Measurements from ENCODE around the gene NIPSNAP3A.

Gene NIPSNAP3A

GRCh38 chr9:104787306-104788015 lies 40.0 kb downstream of the NIPSNAP3A start:
- no peak for TF ChIP-seq CTCF (IDR thresholded peaks at IDR 0.05; ENCODE audit: low read length, missing control alignments)
- H3K4me3 ChIP-seq (replicated peaks; ENCODE audit: low read depth, low read length) = no peak overlapping the region
- DNase-seq (ENCODE audit: low read depth) = no peak

- TF ChIP-seq CTCF (IDR thresholded peaks at IDR 0.05; ENCODE audit: low read length, missing control alignments) = no peak
- DNase-seq (ENCODE audit: low read depth) = no peak
- H3K4me3 ChIP-seq (replicated peaks; ENCODE audit: low read depth, low read length) = no peak overlapping the region
Measured at GRCh38 chr9:104788251-104788650, 40.8 kb downstream of the NIPSNAP3A start.

- no peak for DNase-seq (ENCODE audit: low read depth)
- no peak overlapping the region for H3K4me3 ChIP-seq (replicated peaks; ENCODE audit: low read depth, low read length)
- TF ChIP-seq CTCF (IDR thresholded peaks at IDR 0.05; ENCODE audit: low read length, missing control alignments) = no peak
Measured at GRCh38 chr9:104794070-104794469, 46.6 kb downstream of the NIPSNAP3A start.

- TF ChIP-seq CTCF (IDR thresholded peaks at IDR 0.05; ENCODE audit: low read length, missing control alignments) = no peak
- DNase-seq (ENCODE audit: low read depth) = peak; percentile 63
- H3K4me3 ChIP-seq (replicated peaks; ENCODE audit: low read depth, low read length) = no peak overlapping the region
Measured at GRCh38 chr9:104795082-104795481, 47.6 kb downstream of the NIPSNAP3A start.

- no peak for DNase-seq (ENCODE audit: low read depth)
- no peak for TF ChIP-seq CTCF (IDR thresholded peaks at IDR 0.05; ENCODE audit: low read length, missing control alignments)
Measured at GRCh38 chr9:104795857-104796256, 48.4 kb downstream of the NIPSNAP3A start.

GRCh38 chr9:104798209-104798995 lies 50.9 kb downstream of the NIPSNAP3A start:
- TF ChIP-seq CTCF (IDR thresholded peaks at IDR 0.05; ENCODE audit: low read length, missing control alignments) = no peak
- DNase-seq (ENCODE audit: low read depth) = no peak
- no peak overlapping the region for H3K4me3 ChIP-seq (replicated peaks; ENCODE audit: low read depth, low read length)

More at GRCh38 chr9:104795857-104796256, 48.4 kb downstream of the NIPSNAP3A start:
- no peak overlapping the region for H3K4me3 ChIP-seq (replicated peaks; ENCODE audit: low read depth, low read length)

Data from fibroblast of pulmonary artery (primary cell).